ENCODE measurements around the gene OGA.
"Not testable (repeated sequence)": the region's sequence is repeated elsewhere in the genome, so short reads cannot be mapped to it uniquely, and the experiment has no call there.

The OGA gene

GRCh38 chr10:101797403-101798059, 20.7 kb downstream of the OGA start:
- no peak for ATAC-seq
- DNase-seq, result no peak

- no peak for ATAC-seq
- DNase-seq, result no peak
Observed at GRCh38 chr10:101793526-101793925, 24.7 kb downstream of the OGA start.

- ATAC-seq (no peak), DNase-seq (no peak)
Observed at GRCh38 chr10:101789686-101790085, 28.6 kb downstream of the OGA start.

GRCh38 chr10:101789231-101789630, 29.0 kb downstream of the OGA start:
- DNase-seq, ATAC-seq: not testable (repeated sequence)

- no peak for ATAC-seq
- no peak for DNase-seq
Observed at GRCh38 chr10:101785801-101786200, 32.4 kb downstream of the OGA start.

- DNase-seq (no peak), ATAC-seq (no peak)
Observed at GRCh38 chr10:101784558-101784957, 33.7 kb downstream of the OGA start.

- ATAC-seq, result no peak
- no peak for DNase-seq
Observed at GRCh38 chr10:101783736-101784118, 34.5 kb downstream of the OGA start.

- DNase-seq (peak; percentile 92), ATAC-seq (peak; percentile 79)
Observed at GRCh38 chr10:101782811-101783735, 35.2 kb downstream of the OGA start, which contains the start of gene NPM3. Gene NPM3 (minus strand): TSS chr10:101783446. CDS start chr10:101783390, 56 bp downstream.

GRCh38 chr10:101781984-101782810, 36.0 kb downstream of the OGA start:
- DNase-seq (no peak), ATAC-seq (no peak)

GRCh38 chr10:101781655-101781983, 36.6 kb downstream of the OGA start:
- ATAC-seq (no peak), DNase-seq (no peak)

- ATAC-seq (peak; percentile 56), DNase-seq (peak; percentile 81)
Observed at GRCh38 chr10:101780818-101781654, 37.2 kb downstream of the OGA start.

GRCh38 chr10:101780187-101780817, 37.9 kb downstream of the OGA start:
- DNase-seq (no peak), ATAC-seq (no peak)

- peak; percentile 56 for ATAC-seq
- peak; percentile 94 for DNase-seq
Observed at GRCh38 chr10:101779544-101780186, 38.6 kb downstream of the OGA start.

GRCh38 chr10:101778781-101779543, 39.3 kb downstream of the OGA start:
- DNase-seq (peak; percentile 40), ATAC-seq (no peak)

- ATAC-seq (no peak), DNase-seq (no peak)
Observed at GRCh38 chr10:101778151-101778780, 40.0 kb downstream of the OGA start.

- no peak for ATAC-seq
- DNase-seq, result no peak
Observed at GRCh38 chr10:101777619-101778145, 40.6 kb downstream of the OGA start.

GRCh38 chr10:101776161-101776817, 42.0 kb downstream of the OGA start:
- DNase-seq (no peak), ATAC-seq (no peak)

All from stimulated activated naive CD8-positive, alpha-beta T cell treated with anti-CD3 and anti-CD28 coated beads, Interleukin-15, Interleukin-2, amounts not matched to agents 100 U/mL and 50 U/mL, for 24 hours (primary cell).